LNCAP (cell line): ENCODE data around the gene UNC119B.

Experiments
- CTCF ChIP-seq: fragments of 450-650 bp; IDR thresholded peaks from 2 replicates; pipeline ENCODE4 v1.5.1; 2017; ENCODE audit warnings: mild to moderate bottlenecking

The UNC119B gene

DNA sequence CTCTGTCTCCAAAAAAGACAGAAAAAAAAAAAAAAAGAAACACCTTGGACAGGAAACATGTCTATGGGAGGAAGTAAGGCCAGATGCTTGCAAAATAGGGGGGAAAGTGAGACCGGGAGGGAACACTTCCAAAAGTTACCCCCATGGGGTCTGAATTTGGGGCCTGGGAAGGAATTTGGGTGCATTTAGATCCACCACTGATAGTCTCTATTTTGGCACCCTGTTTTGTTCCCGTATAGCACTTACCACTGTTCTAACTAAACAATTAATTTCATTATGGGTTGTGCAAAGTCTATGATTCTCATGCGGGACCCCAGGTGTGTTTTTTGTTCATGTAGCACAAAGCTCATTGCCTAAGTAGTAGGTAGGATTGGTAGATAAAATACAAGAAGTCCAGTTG is 24.7 kb upstream of the UNC119B start:
- TF ChIP-seq CTCF = no peak

DNA sequence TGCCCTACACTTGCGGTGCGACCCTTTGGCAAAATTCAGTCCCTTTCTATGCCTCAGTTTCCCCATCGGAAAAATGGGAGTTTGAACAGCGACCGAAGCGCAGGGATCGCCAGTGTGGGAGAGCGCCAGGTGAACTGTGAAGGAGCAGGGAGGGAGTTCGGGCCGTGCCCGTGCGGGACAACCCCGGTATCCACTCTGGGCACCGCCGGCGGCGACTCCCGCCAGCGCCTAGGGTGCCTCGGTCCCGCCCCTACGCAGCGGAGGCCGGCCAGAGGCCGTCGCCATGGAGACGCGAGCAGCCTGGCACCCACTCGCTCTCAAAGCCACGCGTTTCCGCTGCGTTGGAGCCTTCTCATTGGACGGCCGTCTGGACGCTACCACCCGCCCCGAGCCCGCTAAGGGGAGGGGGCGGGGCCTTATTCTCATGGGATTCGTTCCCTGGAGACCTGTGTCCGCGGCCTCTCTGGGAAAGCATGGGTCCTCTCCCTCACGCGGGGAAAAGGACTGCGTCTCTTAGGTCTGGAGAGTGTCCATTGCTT is 24.0 kb upstream of the UNC119B start:
- no peak for TF ChIP-seq CTCF

DNA sequence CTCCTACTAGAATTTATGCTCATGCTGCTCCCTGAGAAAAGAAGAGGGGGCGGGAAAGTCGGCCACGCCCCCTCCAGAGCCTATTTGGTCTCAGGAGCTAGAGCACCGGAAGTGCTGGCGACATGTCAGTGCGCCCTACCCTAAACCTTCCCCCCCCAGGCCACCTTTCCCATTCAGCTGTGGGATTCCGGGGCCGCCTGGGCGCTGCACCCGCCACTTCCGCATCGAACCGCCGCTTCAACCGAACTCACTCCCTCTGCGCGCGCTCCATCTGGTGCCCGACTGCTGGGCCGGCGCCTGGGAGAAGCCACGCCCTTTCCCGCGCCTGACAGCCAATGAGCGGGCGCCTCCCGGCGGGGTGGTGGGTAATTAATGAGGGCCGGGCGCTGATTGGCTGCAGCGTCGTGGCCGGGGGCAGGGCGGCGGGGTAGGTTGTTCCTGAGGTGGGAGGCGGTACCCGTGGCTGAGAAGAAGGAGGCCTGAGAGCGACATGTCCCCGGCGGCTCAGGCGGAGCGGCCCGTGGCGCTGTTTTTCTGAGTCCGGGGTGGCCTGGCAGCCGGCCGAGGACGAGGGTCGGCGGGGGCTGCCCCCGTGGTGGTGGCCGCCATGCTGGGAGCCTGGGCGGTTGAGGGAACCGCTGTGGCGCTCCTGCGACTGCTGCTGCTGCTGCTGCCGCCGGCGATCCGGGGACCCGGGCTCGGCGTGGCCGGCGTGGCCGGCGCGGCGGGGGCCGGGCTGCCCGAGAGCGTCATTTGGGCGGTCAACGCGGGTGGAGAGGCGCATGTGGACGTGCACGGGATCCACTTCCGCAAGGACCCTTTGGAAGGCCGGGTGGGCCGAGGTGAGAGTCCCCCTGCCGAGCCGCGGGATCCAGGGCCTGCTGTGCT is 23.3 kb upstream of the UNC119B start, which contains the start of gene MLEC:
Gene MLEC, plus strand, starts transcription at position 460 of the 888 bp plus-strand sequence. Its CDS starts 148 bp downstream, at position 608.
- TF ChIP-seq CTCF = no peak

GRCh38 chr12:120687578-120688289 is 22.5 kb upstream of the UNC119B start:
- no peak for TF ChIP-seq CTCF

GRCh38 chr12:120688527-120689071 is 21.7 kb upstream of the UNC119B start:
- no peak for TF ChIP-seq CTCF

GRCh38 chr12:120689397-120690082 is 20.7 kb upstream of the UNC119B start:
- TF ChIP-seq CTCF = no peak

GRCh38 chr12:120690083-120690450 is 20.2 kb upstream of the UNC119B start:
- no peak for TF ChIP-seq CTCF
